B cell (primary cell): Measurements from ENCODE around the gene SMAD2. TPM values are rescaled to one million over a fixed set of nuclear protein-coding genes. Genes with fewer than 3 reads are reported as not detected.

ENCODE experiments used
- ATAC-seq: fragments of 200-7000 bp; cut with Tn5 transposase; one replicate; pipeline ENCODE4 v1.10.0; 2021; ENCODE audit warnings: low read depth, mild to moderate bottlenecking, moderate number of reproducible peaks, moderate library complexity
- CTCF ChIA-PET: fragments of 350-600 bp; sonication (Branson Sonifier 250); formaldehyde crosslinking; loops from one replicate; lab custom pipeline; 2021; ENCODE audit warnings: antibody characterized with exemption, inconsistent platforms; lab: Charles Lee
- POLR2A ChIA-PET: fragments of 350-600 bp; sonication (Branson Sonifier 250); formaldehyde crosslinking; loops from one replicate; lab custom pipeline; 2021; ENCODE audit warnings: antibody characterized with exemption; lab: Charles Lee
- DNase-seq: peaks from one replicate; pipeline ENCODE4 v3.0.0; 2013
- H2AFZ ChIP-seq: 2 replicates; pipeline ENCODE4 v1.6.1; 2012; ENCODE audit warnings: mild to moderate bottlenecking, low read depth, low read length; ENCODE audit not compliant: insufficient read depth, poor library complexity, severe bottlenecking
- H3K27ac ChIP-seq, 2 donors: 1 replicate in 1 of 2; 2 replicates in 1 of 2; pipeline ENCODE4 v1.5.1; 2012 to 2013; ENCODE audit warnings: low read length in 2 of 2, mild to moderate bottlenecking in 2 of 2, moderate library complexity in 1 of 2
- H3K27me3 ChIP-seq, 4 experiments: fragments of 200-600 bp in 1 of 4; sonication (generic) in 1 of 4; replicated peaks in 1 of 4; 1 replicate in 2 of 4; 2 replicates in 2 of 4; pipeline versions ENCODE4 v1.6.1 to v1.7.0; 2013 to 2016; ENCODE audit warnings: low read length in 3 of 4, mild to moderate bottlenecking in 2 of 4, mixed read lengths in 1 of 4, moderate library complexity in 1 of 4; ENCODE audit not compliant: insufficient read depth in 4 of 4, control insufficient read depth in 3 of 4; ENCODE audit errors: control extremely low read depth in 1 of 4
- H3K36me3 ChIP-seq, 2 experiments: replicated peaks in 1 of 2; 1 replicate in 1 of 2; 2 replicates in 1 of 2; pipeline versions ENCODE4 v1.6.1 to v1.7.1; 2013; ENCODE audit warnings: low read length in 1 of 2; ENCODE audit not compliant: insufficient read depth in 2 of 2, control insufficient read depth in 1 of 2; ENCODE audit errors: control extremely low read depth in 1 of 2, extremely low read depth in 1 of 2
- H3K4me1 ChIP-seq, 2 donors: fragments of 200-600 bp in 1 of 2; sonication (generic) in 1 of 2; 1 replicate in 1 of 2; 2 replicates in 1 of 2; pipeline versions ENCODE4 v1.5.1 to v1.6.1; 2013 to 2017; ENCODE audit warnings: low read length in 2 of 2; ENCODE audit not compliant: control insufficient read depth in 2 of 2, insufficient read depth in 2 of 2
- H3K4me2 ChIP-seq: replicated peaks from 2 replicates; pipeline ENCODE3; 2012; ENCODE audit warnings: mild to moderate bottlenecking, low read depth, low read length; ENCODE audit not compliant: poor library complexity, severe bottlenecking
- H3K4me3 ChIP-seq, 5 experiments: fragments of 200-600 bp in 1 of 5; sonication (generic) in 1 of 5; 1 replicate in 3 of 5; 2 replicates in 2 of 5; pipeline versions ENCODE4 v1.5.1 to v1.7.0; 2011 to 2016; ENCODE audit warnings: low read length in 4 of 5, mild to moderate bottlenecking in 4 of 5, low read depth in 2 of 5, control low read depth in 1 of 5, moderate library complexity in 1 of 5; ENCODE audit not compliant: insufficient read depth in 1 of 5; ENCODE audit errors: control extremely low read depth in 1 of 5, extremely low read depth in 1 of 5
- H3K79me2 ChIP-seq: fragments of 200-600 bp; sonication (generic); one replicate; pipeline ENCODE4 v1.6.0; 2016; ENCODE audit warnings: low read length; ENCODE audit not compliant: control insufficient read depth, insufficient read depth
- H3K9ac ChIP-seq: fragments of 200-600 bp; sonication (generic); 2 replicates; pipeline ENCODE4 v1.6.1; 2017; ENCODE audit warnings: mild to moderate bottlenecking, low read length, moderate library complexity
- H3K9me3 ChIP-seq, 3 donors: one replicate each; pipeline versions ENCODE4 v1.6.1 to v1.7.1; 2013; ENCODE audit warnings: low read length in 2 of 3; ENCODE audit not compliant: control insufficient read depth in 2 of 3, insufficient read depth in 1 of 3; ENCODE audit errors: control extremely low read depth in 1 of 3
- H4K20me1 ChIP-seq: 2 replicates; pipeline ENCODE4 v1.6.0; 2012; ENCODE audit warnings: mild to moderate bottlenecking, low read length; ENCODE audit not compliant: insufficient read depth, control insufficient read depth, poor library complexity, severe bottlenecking
- H3K27ac Mint-ChIP-seq: one replicate; pipeline ENCODE4 v1.8.0; 2021; ENCODE audit warnings: mixed read lengths
- H3K27me3 Mint-ChIP-seq: one replicate; pipeline ENCODE4 v1.8.0; 2021; ENCODE audit warnings: mixed read lengths
- H3K4me1 Mint-ChIP-seq: one replicate; pipeline ENCODE4 v1.8.0; 2021; ENCODE audit warnings: mixed read lengths
- H3K4me3 Mint-ChIP-seq: one replicate; pipeline ENCODE4 v1.8.0; 2021; ENCODE audit warnings: mixed read lengths
- H3K9me3 Mint-ChIP-seq: one replicate; pipeline ENCODE4 v1.8.0; 2022; ENCODE audit warnings: mixed read lengths; ENCODE audit not compliant: insufficient read depth
- CTCF ChIP-seq: fragments of 200-600 bp; IDR thresholded peaks from one replicate; pipeline ENCODE4 v1.8.0; 2022; ENCODE audit warnings: antibody characterized with exemption, mild to moderate bottlenecking
- EZH2 ChIP-seq: IDR thresholded peaks from 2 replicates; pipeline ENCODE4 v1.6.1; 2012; ENCODE audit warnings: borderline replicate concordance, low read depth, mild to moderate bottlenecking, moderate library complexity, low read length; ENCODE audit not compliant: insufficient read depth, poor library complexity, severe bottlenecking
- WGBS: methylation state at CpG from one replicate; pipeline ENCODE4 v1.1.5; 2013; ENCODE audit warnings: missing lambda C conversion rate; ENCODE audit not compliant: insufficient coverage; 5-methylcytosine and 5-hydroxymethylcytosine counted together
- intact Hi-C: fragments of 100-400 bp; cut with micrococcal nuclease; formaldehyde crosslinking; loops from one replicate; pipeline ENCODE4 v1.10.0; 2022
- polyA plus RNA-seq: library from polyadenylated mRNA; depleted of rRNA; stranded (reverse); fragments of >200 nt; gene quantifications from 2 replicates; pipeline ENCODE4 v1.2.3, GENCODE V29; 2012
- total RNA-seq, 2 donors: library from RNA; stranded (reverse); fragments of 120-200 nt in 1 of 2; gene quantifications; 1 replicate in 1 of 2; 2 replicates in 1 of 2; pipeline versions ENCODE4 v1.2.3 to v1.2.4, GENCODE V29; 2013 to 2022

The SMAD2 gene
- total and polyA plus RNA-seq, 2 donors (not counting 1 experiment from before 2014, with no cell fraction given): 23.4 to 139 TPM

- no peaks in the 10 kb centered on the region for H3K27me3 ChIP-seq
These were observed 82.8 kb downstream of the SMAD2 start for GRCh38 chr18:47847635-47848034.

GRCh38 chr18:47846431-47846830 lies 84.0 kb downstream of the SMAD2 start:
- no peak overlapping the region for H3K9ac ChIP-seq
- H3K4me1 Mint-ChIP-seq: no peaks in the 10 kb centered on the region
- no peak for TF ChIP-seq CTCF
- ChIA-PET POLR2A (no interaction called here), CTCF (no interaction called here)
- H2AFZ ChIP-seq: no peak overlapping the region
- H3K27ac ChIP-seq: no peak overlapping the region
- 100% methylated on average over 1 of the region's 2 CpGs for WGBS
- H3K79me2 ChIP-seq: no peaks in the 10 kb centered on the region
- no peak overlapping the region for H3K4me3 ChIP-seq
- H3K27me3 Mint-ChIP-seq: no peaks in the 10 kb centered on the region
- H3K9me3 ChIP-seq: no peaks in the 10 kb centered on the region
- H3K36me3 ChIP-seq: peaks cover 15 to 29% of the 10 kb centered on the region in 2 experiments
- H3K4me2 ChIP-seq: no peak overlapping the region
- H3K4me3 Mint-ChIP-seq: no peak overlapping the region
- DNase-seq (no peak), ATAC-seq (no peak)
- H3K27ac Mint-ChIP-seq: no peak overlapping the region
- H4K20me1 ChIP-seq: no peaks in the 10 kb centered on the region
- intact Hi-C loops: no loop called here
- H3K9me3 Mint-ChIP-seq: no peaks in the 10 kb centered on the region
- H3K4me1 ChIP-seq: no peaks in the 10 kb centered on the region
- no peaks in the 10 kb centered on the region for H3K27me3 ChIP-seq

More at GRCh38 chr18:47847635-47848034, 82.8 kb downstream of the SMAD2 start:
- Mint-ChIP-seq H3K4me1 (no peaks in the 10 kb centered on the region), H3K27me3 (no peaks in the 10 kb centered on the region), H3K9me3 (no peaks in the 10 kb centered on the region), H3K27ac (no peak overlapping the region), H3K4me3 (no peak overlapping the region)
- no peaks in the 10 kb centered on the region for H3K4me1 ChIP-seq
- no peaks in the 10 kb centered on the region for H4K20me1 ChIP-seq
- H3K79me2 ChIP-seq: no peaks in the 10 kb centered on the region
- intact Hi-C loops: no loop called here
- no peak overlapping the region for H3K9ac ChIP-seq
- no peak overlapping the region for H3K27ac ChIP-seq
- ATAC-seq: no peak
- no peak overlapping the region for H2AFZ ChIP-seq
- H3K4me2 ChIP-seq: no peak overlapping the region
- DNase-seq: no peak
- no peaks in the 10 kb centered on the region for H3K9me3 ChIP-seq
- H3K4me3 ChIP-seq: no peak overlapping the region
- ChIA-PET CTCF (no interaction called here), POLR2A (no interaction called here)
- H3K36me3 ChIP-seq: peaks cover 9 to 23% of the 10 kb centered on the region in 2 experiments
- TF ChIP-seq CTCF (no peak), EZH2 (no peak)
